ENCODE data around the gene PRB2. TPM values are rescaled to one million over a fixed set of nuclear protein-coding genes. Genes with fewer than 3 reads are reported as not detected.
"Not testable (repeated sequence)": the region's sequence is repeated elsewhere in the genome, so short reads cannot be mapped to it uniquely, and the experiment has no call there.

The PRB2 gene
- total RNA-seq (2021; ENCODE audit: unreplicated experiment) (not detected), Bru-seq, nascent RNA (not detected), BruChase-seq, experiment 1, labeled RNA remaining after a 2-hour chase (not detected), BruChase-seq, experiment 2, labeled RNA remaining after a 6-hour chase (not detected)
- not detected for polyA plus RNA-seq (2012; ENCODE audit: insufficient read length)
- long read RNA-seq = 0 reads

DNA sequence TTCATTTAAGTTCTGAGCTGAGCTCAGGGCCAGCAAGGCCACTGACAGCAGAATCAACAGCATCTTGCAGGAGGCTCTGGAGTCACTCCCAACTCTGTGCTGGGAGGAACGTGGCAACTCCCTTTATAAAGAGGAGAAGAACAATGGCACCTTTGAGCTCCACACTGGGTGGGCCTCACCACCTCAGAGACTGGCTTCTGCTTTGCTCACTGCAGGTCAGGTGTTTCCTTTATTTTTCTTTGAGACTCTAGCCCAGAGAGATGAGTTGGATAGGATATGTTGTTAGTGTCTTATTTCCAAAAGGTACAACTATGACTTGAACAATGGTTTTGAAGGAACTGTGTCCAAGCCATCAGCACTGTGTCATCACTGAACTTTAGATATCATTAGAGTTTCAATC lies at the start of gene PRB2:
Gene PRB2, minus strand, starts transcription at position 101 of the 400 bp plus-strand sequence. Its CDS starts 38 bp downstream, at position 63.
- CTCF ChIA-PET, POLR2A ChIA-PET: not testable (repeated sequence)

DNA sequence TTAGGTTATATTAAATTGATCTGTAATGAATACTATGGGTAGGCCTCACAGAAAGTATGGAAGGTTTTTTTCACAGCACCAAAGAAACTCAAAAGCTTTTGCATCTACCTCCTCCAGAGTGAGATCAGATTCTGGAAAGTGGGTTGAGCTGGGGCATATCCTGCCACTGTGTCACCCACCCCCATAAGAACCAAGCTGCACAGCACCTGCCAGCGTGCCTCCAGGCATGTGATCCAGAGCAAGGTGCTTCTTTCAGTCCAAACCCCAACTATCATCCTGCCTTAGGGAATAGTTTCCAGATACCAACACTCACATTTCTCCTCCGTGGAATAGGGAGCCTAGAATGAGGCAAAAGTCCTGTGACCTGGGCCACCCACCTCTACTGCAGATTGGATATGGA lies 42.6 kb upstream of the PRB2 start:
- intact Hi-C loops (cut with micrococcal nuclease; ENCODE audit: unreplicated experiment) (no loop called here), in situ Hi-C loops (cut with HindIII; ENCODE audit: low pct_unique_long_range_greater_than_20kb, low sequenced_read_pairs) (no loop called here)
- ChIA-PET POLR2A (no interaction called here), CTCF (no interaction called here)
- ATAC-seq (no peak), DNase-seq (ENCODE audit: low read depth, low spot score) (no peak)
- TF ChIP-seq TCF7L2 (IDR thresholded peaks at IDR 0.05; ENCODE audit: low read depth, low read length) = no peak
- TF ChIP-seq SIN3A (IDR thresholded peaks at IDR 0.05; ENCODE audit: borderline replicate concordance, insufficient read depth, low read depth, low read length) = no peak
- TF ChIP-seq POLR2AphosphoS5 (IDR thresholded peaks at IDR 0.05; ENCODE audit: low read depth, low read length) = no peak
- TF ChIP-seq, protein P1, sequence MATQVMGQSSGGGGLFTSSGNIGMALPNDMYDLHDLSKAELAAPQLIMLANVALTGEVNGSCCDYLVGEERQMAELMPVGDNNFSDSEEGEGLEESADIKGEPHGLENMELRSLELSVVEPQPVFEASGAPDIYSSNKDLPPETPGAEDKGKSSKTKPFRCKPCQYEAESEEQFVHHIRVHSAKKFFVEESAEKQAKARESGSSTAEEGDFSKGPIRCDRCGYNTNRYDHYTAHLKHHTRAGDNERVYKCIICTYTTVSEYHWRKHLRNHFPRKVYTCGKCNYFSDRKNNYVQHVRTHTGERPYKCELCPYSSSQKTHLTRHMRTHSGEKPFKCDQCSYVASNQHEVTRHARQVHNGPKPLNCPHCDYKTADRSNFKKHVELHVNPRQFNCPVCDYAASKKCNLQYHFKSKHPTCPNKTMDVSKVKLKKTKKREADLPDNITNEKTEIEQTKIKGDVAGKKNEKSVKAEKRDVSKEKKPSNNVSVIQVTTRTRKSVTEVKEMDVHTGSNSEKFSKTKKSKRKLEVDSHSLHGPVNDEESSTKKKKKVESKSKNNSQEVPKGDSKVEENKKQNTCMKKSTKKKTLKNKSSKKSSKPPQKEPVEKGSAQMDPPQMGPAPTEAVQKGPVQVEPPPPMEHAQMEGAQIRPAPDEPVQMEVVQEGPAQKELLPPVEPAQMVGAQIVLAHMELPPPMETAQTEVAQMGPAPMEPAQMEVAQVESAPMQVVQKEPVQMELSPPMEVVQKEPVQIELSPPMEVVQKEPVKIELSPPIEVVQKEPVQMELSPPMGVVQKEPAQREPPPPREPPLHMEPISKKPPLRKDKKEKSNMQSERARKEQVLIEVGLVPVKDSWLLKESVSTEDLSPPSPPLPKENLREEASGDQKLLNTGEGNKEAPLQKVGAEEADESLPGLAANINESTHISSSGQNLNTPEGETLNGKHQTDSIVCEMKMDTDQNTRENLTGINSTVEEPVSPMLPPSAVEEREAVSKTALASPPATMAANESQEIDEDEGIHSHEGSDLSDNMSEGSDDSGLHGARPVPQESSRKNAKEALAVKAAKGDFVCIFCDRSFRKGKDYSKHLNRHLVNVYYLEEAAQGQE (IDR thresholded peaks at IDR 0.05; ENCODE audit: insufficient read depth in 1 of 2, low read depth in 2 of 2, low read length in 1 of 2) = no peak
- TF ChIP-seq, protein P2, sequence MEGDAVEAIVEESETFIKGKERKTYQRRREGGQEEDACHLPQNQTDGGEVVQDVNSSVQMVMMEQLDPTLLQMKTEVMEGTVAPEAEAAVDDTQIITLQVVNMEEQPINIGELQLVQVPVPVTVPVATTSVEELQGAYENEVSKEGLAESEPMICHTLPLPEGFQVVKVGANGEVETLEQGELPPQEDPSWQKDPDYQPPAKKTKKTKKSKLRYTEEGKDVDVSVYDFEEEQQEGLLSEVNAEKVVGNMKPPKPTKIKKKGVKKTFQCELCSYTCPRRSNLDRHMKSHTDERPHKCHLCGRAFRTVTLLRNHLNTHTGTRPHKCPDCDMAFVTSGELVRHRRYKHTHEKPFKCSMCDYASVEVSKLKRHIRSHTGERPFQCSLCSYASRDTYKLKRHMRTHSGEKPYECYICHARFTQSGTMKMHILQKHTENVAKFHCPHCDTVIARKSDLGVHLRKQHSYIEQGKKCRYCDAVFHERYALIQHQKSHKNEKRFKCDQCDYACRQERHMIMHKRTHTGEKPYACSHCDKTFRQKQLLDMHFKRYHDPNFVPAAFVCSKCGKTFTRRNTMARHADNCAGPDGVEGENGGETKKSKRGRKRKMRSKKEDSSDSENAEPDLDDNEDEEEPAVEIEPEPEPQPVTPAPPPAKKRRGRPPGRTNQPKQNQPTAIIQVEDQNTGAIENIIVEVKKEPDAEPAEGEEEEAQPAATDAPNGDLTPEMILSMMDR (IDR thresholded peaks at IDR 0.05) = no peak
- no TSS peak for BruUV-seq (replicated peaks)
- Histone ChIP-seq H3K27me3 (ENCODE audit: control insufficient read depth, insufficient read depth, low read length) (no peaks in the 10 kb centered on the region), H3K9me3 (ENCODE audit: control insufficient read depth, insufficient read depth, low read depth, low read length) (no peaks in the 10 kb centered on the region), H3K27ac (ENCODE audit: low read length) (no peak overlapping the region), H3K4me3 (ENCODE audit: low read depth in 2 of 2, low read length in 2 of 2) (no peak overlapping the region), H3K36me3 (ENCODE audit: control insufficient read depth, insufficient read depth, low read length) (no peaks in the 10 kb centered on the region), H3K4me1 (ENCODE audit: control insufficient read depth, insufficient read depth, low read length) (no peaks in the 10 kb centered on the region)

More for the DNA sequence above, at the start of gene PRB2:
- in situ Hi-C loops (cut with HindIII; ENCODE audit: low pct_unique_long_range_greater_than_20kb, low sequenced_read_pairs); H3K36me3 ChIP-seq (ENCODE audit: control insufficient read depth, insufficient read depth, low read length); H3K9me3 ChIP-seq (ENCODE audit: control insufficient read depth, insufficient read depth, low read depth, low read length); H3K4me1 ChIP-seq (ENCODE audit: control insufficient read depth, insufficient read depth, low read length); H3K27me3 ChIP-seq (ENCODE audit: control insufficient read depth, insufficient read depth, low read length); intact Hi-C loops (cut with micrococcal nuclease; ENCODE audit: unreplicated experiment); H3K4me3 ChIP-seq (ENCODE audit: low read depth in 2 of 2, low read length in 2 of 2); DNase-seq (ENCODE audit: low read depth, low spot score); ATAC-seq; BruUV-seq (replicated peaks); H3K27ac ChIP-seq (ENCODE audit: low read length): not testable (repeated sequence)

DNA sequence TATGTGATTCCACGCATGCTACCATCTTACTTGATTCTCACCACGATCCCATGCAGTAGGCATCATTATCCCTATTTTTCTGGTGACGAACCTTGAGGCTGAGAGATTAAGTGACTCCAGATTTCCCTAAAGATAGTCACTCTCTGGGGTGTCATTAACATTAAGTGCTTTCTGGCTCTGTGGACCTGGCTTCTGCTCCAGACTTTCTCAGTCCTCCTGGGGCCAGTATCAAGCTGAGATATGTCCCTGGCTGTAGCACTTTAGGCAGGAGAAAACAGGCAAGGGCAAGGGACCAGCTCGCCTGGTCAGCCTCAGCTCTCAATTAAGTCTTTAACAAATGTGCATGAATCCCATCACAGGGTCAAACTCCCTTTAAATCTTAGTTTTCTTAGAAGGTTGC lies 38.3 kb upstream of the PRB2 start:
- Histone ChIP-seq H3K27ac (ENCODE audit: low read length) (no peak overlapping the region), H3K9me3 (ENCODE audit: control insufficient read depth, insufficient read depth, low read depth, low read length) (no peaks in the 10 kb centered on the region), H3K4me3 (ENCODE audit: low read depth in 2 of 2, low read length in 2 of 2) (no peak overlapping the region), H3K36me3 (ENCODE audit: control insufficient read depth, insufficient read depth, low read length) (no peaks in the 10 kb centered on the region; the same call in 1 of the 2 replicates), H3K27me3 (ENCODE audit: control insufficient read depth, insufficient read depth, low read length) (no peaks in the 10 kb centered on the region), H3K4me1 (ENCODE audit: control insufficient read depth, insufficient read depth, low read length) (no peaks in the 10 kb centered on the region)
- ChIA-PET POLR2A (no interaction called here), CTCF (no interaction called here)
- no peak for ATAC-seq
- no TSS peak for BruUV-seq (replicated peaks)
- TF ChIP-seq TCF7L2 (IDR thresholded peaks at IDR 0.05; ENCODE audit: low read depth, low read length) = no peak
- TF ChIP-seq POLR2AphosphoS5 (IDR thresholded peaks at IDR 0.05; ENCODE audit: low read depth, low read length) = no peak
- TF ChIP-seq, protein P2 (IDR thresholded peaks at IDR 0.05) = no peak
- TF ChIP-seq SIN3A (IDR thresholded peaks at IDR 0.05; ENCODE audit: borderline replicate concordance, insufficient read depth, low read depth, low read length) = no peak
- TF ChIP-seq, protein P1 (IDR thresholded peaks at IDR 0.05; ENCODE audit: insufficient read depth in 1 of 2, low read depth in 2 of 2, low read length in 1 of 2) = no peak
- no peak for DNase-seq (ENCODE audit: low read depth, low spot score)
- in situ Hi-C loops (cut with HindIII; ENCODE audit: low pct_unique_long_range_greater_than_20kb, low sequenced_read_pairs) (no loop called here), intact Hi-C loops (cut with micrococcal nuclease; ENCODE audit: unreplicated experiment) (no loop called here)

Measured in Panc1 (cell line).